ENCODE measurements around the gene CCDC93. TPM values are rescaled to one million over a fixed set of nuclear protein-coding genes. Genes with fewer than 3 reads are reported as not detected.

The CCDC93 gene
- total and polyA plus RNA-seq, 2 of the 4 experiments (the other 2 are of a cell fraction) = 8.1 to 17.2 TPM

DNA sequence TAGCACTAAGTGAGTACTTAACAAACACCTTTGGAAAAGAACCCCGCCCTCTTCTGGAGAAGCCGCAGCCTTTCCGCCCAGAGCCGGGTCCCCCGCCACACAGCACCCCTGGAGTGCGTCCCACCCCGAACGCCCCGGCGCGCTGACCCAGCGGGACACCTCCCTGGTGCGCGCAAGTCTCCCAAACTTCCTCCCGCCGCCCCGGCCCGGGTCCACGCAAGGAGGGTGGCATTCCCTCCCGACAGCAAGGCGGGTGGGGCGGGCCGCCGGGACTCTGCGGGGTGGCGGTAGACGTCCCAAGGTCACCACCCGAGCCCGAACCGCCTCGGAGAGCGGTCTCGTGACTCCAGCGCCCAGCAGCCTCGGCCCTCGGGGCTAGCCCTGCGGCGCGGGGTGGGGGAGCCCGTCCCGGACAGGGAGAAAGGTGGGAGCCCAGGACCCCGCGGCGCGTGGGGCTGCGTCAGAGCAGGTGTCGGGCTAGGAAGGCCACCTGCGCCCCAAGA lies 598 bp downstream of the CCDC93 start:
- Histone ChIP-seq H3K9me1 (ENCODE audit: insufficient read depth, low read length) (no peaks in the 10 kb centered on the region), H3K23ac (ENCODE audit: low read depth, low read length) (peak overlapping the region; percentile 6; the same call in 1 of the 2 replicates), H3K4ac (ENCODE audit: low read depth, low read length) (no peak overlapping the region), H3K27me3 (ENCODE audit: control insufficient read depth, insufficient read depth, low read length) (no peaks in the 10 kb centered on the region), H2AFZ (replicated peaks; ENCODE audit: low read length, poor library complexity) (peak overlapping the region; percentile 96), H3K79me1 (ENCODE audit: low read depth in 1 of 2, low read length in 2 of 2) (peaks cover 8 to 27% of the 10 kb centered on the region in 2 experiments; a peak in 3 of 4 replicates), H4K8ac (ENCODE audit: low read depth in 2 of 2, low read length in 2 of 2) (peak overlapping the region; percentile 47 to 64; a peak in 3 of 4 replicates), H3K18ac (ENCODE audit: low read depth, low read length) (no peak overlapping the region), H2AK9ac (replicated peaks; ENCODE audit: low read depth, low read length, poor library complexity) (peak overlapping the region; percentile 80), H3K4me1 (ENCODE audit: control insufficient read depth, insufficient read depth, low read length) (peaks cover 3% of the 10 kb centered on the region), H4K91ac (ENCODE audit: insufficient read depth, low read depth, low read length) (no peak overlapping the region), H4K20me1 (ENCODE audit: insufficient read depth, low read length) (peaks cover 12% of the 10 kb centered on the region; the same call in 1 of the 2 replicates), H2AK5ac (ENCODE audit: low read depth, low read length) (no peak overlapping the region), H4K5ac (ENCODE audit: low read depth, low read length) (no peak overlapping the region), H3K4me2 (ENCODE audit: low read depth, low read length) (peak overlapping the region; percentile 98), H3K4me3 (ENCODE audit: insufficient read depth, low read depth, low read length) (peak overlapping the region; percentile 80), H2BK5ac (ENCODE audit: low read depth, low read length, poor library complexity, severe bottlenecking) (no peak overlapping the region), H3K9me3 (ENCODE audit: control insufficient read depth, insufficient read depth, low read length) (no peaks in the 10 kb centered on the region), H3K56ac (ENCODE audit: extremely low read depth, insufficient read depth, low read length) (no peak overlapping the region), H3K14ac (replicated peaks; ENCODE audit: low read depth, low read length) (no peak overlapping the region), H3K36me3 (ENCODE audit: control insufficient read depth, insufficient read depth, low read length) (no peaks in the 10 kb centered on the region; the same call in 1 of the 2 replicates), H2BK120ac (ENCODE audit: low read depth, low read length) (no peak overlapping the region), H3K27ac (ENCODE audit: insufficient read depth, low read length) (peak overlapping the region; percentile 72; the same call in 1 of the 2 replicates), H2BK20ac (ENCODE audit: low read depth, low read length) (no peak overlapping the region), H2BK15ac (ENCODE audit: low read depth, low read length) (no peak overlapping the region), H3K9ac (ENCODE audit: low read depth, low read length) (peak overlapping the region; percentile 80)
- ATAC-seq (ENCODE audit: low read depth) (peak; percentile 36), DNase-seq (no peak)
- in situ Hi-C loops (cut with MboI; ENCODE audit: low sequenced_read_pairs) (no loop called here), dilution Hi-C loops (cut with HindIII; ENCODE audit: low sequenced_read_pairs, unreplicated experiment) (no loop called here), intact Hi-C loops (cut with micrococcal nuclease) (no loop called here)
- BruUV-seq (replicated peaks) = no TSS peak
- POLR2A ChIA-PET (ENCODE audit: unreplicated experiment) = no interaction called here
- WGBS, 2 experiments (ENCODE audit: extremely low coverage in 2 of 2, insufficient read length in 1 of 2) = 0% methylated on average over 21 of the region's 48 CpGs; no CpG with 5 or more reads in 1 of the 2 experiments
- TF ChIP-seq, protein P1, sequence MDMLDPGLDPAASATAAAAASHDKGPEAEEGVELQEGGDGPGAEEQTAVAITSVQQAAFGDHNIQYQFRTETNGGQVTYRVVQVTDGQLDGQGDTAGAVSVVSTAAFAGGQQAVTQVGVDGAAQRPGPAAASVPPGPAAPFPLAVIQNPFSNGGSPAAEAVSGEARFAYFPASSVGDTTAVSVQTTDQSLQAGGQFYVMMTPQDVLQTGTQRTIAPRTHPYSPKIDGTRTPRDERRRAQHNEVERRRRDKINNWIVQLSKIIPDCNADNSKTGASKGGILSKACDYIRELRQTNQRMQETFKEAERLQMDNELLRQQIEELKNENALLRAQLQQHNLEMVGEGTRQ (IDR thresholded peaks at IDR 0.05; ENCODE audit: low read depth, low read length) = no peak
- TF ChIP-seq RAD21 (IDR thresholded peaks at IDR 0.05; ENCODE audit: low read length) = no peak
- TF ChIP-seq BHLHE40 (IDR thresholded peaks at IDR 0.05; ENCODE audit: low read depth, low read length) = 0 out of 2 replicates have a peak, but pooled peaks have one; percentile 16
- no peak for TF ChIP-seq CHD1 (IDR thresholded peaks at IDR 0.05; ENCODE audit: low read depth, low read length)
- no peak for TF ChIP-seq FOS (IDR thresholded peaks at IDR 0.05; ENCODE audit: low read depth, low read length)
- no peak for TF ChIP-seq RFX5 (IDR thresholded peaks at IDR 0.05; ENCODE audit: low read depth, low read length)
- TF ChIP-seq MAZ (IDR thresholded peaks at IDR 0.05; ENCODE audit: borderline replicate concordance, low read depth, low read length) = no peak; the same call in 1 of the 2 replicates
- TF ChIP-seq MXI1 (IDR thresholded peaks at IDR 0.05; ENCODE audit: borderline replicate concordance, low read depth, low read length) = peak; percentile 36; the same call in 1 of the 2 replicates
- TF ChIP-seq POLR2A (IDR thresholded peaks at IDR 0.05; ENCODE audit: low read depth, low read length) = no peak
- TF ChIP-seq CTCF (conservative IDR thresholded peaks at IDR 0.05; ENCODE audit: low read depth, low read length) = no peak
- TF ChIP-seq ELK1 (IDR thresholded peaks at IDR 0.05; ENCODE audit: borderline replicate concordance, low read depth, low read length) = no peak
- no peak for TF ChIP-seq NFE2L2 (IDR thresholded peaks at IDR 0.05; ENCODE audit: low read depth, low read length)
- CTCF ChIA-PET = interaction anchor here (1.0 to 1.6 kb wide), 2 partner anchors 10 to 19 kb away, joined by 3 to 13 read pairs; no protein-coding TSS in a partner anchor

All from IMR-90 (cell line).